Lower lobe of right lung (tissue), 2 donors: ENCODE data around the gene PCBP2. TPM values are rescaled to one million over a fixed set of nuclear protein-coding genes. Genes with fewer than 3 reads are reported as not detected.

Experiments used
- ATAC-seq, 2 donors: fragments of 200-7000 bp; cut with Tn5 transposase; one replicate each; pipeline ENCODE4 v1.9.1; 2020 to 2022; ENCODE audit warnings: mild to moderate bottlenecking in 2 of 2, moderate library complexity in 2 of 2
- DNase-seq: peaks from one replicate; pipeline ENCODE4 v3.0.0-alpha.2; 2020
- H3K27ac ChIP-seq: fragments of 200-600 bp; one replicate; pipeline ENCODE4 v1.8.0; 2022
- H3K27me3 ChIP-seq: fragments of 200-600 bp; one replicate; pipeline ENCODE4 v1.8.0; 2022; ENCODE audit warnings: low read depth
- H3K36me3 ChIP-seq: fragments of 200-600 bp; one replicate; pipeline ENCODE4 v1.8.0; 2022; ENCODE audit warnings: mild to moderate bottlenecking
- H3K4me1 ChIP-seq: fragments of 200-600 bp; one replicate; pipeline ENCODE4 v1.8.0; 2022
- H3K4me3 ChIP-seq: fragments of 200-600 bp; one replicate; pipeline ENCODE4 v1.8.0; 2022; ENCODE audit warnings: mild to moderate bottlenecking
- H3K9me3 ChIP-seq: fragments of 200-600 bp; one replicate; pipeline ENCODE4 v1.8.0; 2022
- CTCF ChIP-seq: fragments of 200-600 bp; IDR thresholded peaks from one replicate; pipeline ENCODE4 v1.8.0; 2022; ENCODE audit warnings: antibody characterized with exemption, mild to moderate bottlenecking
- intact Hi-C: fragments of 100-400 bp; cut with DNase I; formaldehyde crosslinking; loops from one replicate; pipeline ENCODE4 v1.11.0; 2022
- total RNA-seq: library from RNA; stranded (reverse); fragmentation: NEBNext Ultra II Directional; extraction: Animal tissue kit (Norgen Biotek cat#: 25700); gene quantifications from one replicate; pipeline ENCODE4 v1.2.1, GENCODE V29; 2021
- donor health status: DM: no; HTN: yes; CAD: no; lungs with severe emphysema.

PCBP2 gene
- total RNA-seq, 1 donor from 2014 or later = 767 TPM

- no peak overlapping the region for H3K27ac ChIP-seq
- ATAC-seq (no peak), DNase-seq (no peak)
- H3K9me3 ChIP-seq = no peaks in the 10 kb centered on the region
- peaks cover 14% of the 10 kb centered on the region for H3K4me1 ChIP-seq
- H3K36me3 ChIP-seq = peaks cover 80% of the 10 kb centered on the region
- H3K4me3 ChIP-seq = no peak overlapping the region
- no peak for TF ChIP-seq CTCF
- no peaks in the 10 kb centered on the region for H3K27me3 ChIP-seq
- intact Hi-C loops = no loop called here
Measured at GRCh38 chr12:53510181-53510812, 58.4 kb downstream of the PCBP2 start.

- Histone ChIP-seq H3K27ac (peak overlapping the region; percentile 51), H3K36me3 (peaks cover 89% of the 10 kb centered on the region), H3K4me1 (peaks cover 31% of the 10 kb centered on the region), H3K27me3 (no peaks in the 10 kb centered on the region), H3K4me3 (peak overlapping the region; percentile 46), H3K9me3 (no peaks in the 10 kb centered on the region)
- no peak for DNase-seq
- peak; percentile 80 to 84 for ATAC-seq
- intact Hi-C loops = no loop called here
- TF ChIP-seq CTCF = no peak
Measured at GRCh38 chr12:53513712-53514410, 62.0 kb downstream of the PCBP2 start.

DNA sequence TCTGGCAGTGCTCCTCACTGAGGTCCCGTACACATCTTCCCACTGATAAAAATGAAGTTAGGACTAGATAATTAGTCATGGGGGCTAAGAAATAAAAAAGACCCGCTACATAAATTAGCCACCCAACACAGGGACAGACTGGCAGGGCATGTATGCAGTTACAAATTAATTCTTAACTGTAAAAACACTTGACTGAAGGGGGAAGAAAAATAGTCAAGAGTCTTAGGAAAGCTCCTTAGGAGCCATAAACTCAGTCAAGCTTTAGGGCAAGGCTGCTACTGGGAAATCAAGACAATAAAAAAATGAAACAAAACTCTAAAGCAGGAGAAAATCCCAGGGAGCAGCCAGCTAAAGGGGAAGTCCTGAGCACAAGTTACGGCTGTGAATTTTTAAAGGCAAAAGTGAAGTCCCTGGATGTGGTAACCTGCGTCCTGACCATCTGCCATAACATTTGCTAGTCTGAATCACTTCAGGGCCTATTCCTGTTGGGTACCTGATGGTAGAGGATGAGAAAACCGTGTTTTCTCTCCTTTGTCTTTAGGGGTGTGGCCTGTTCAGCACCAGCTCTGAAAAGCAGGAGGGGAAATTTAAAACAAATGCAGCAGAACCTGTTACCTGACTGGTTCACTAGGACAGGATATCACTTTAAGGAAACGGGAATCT, 62.9 kb downstream of the PCBP2 start:
- peaks cover 97% of the 10 kb centered on the region for H3K36me3 ChIP-seq
- no peak for TF ChIP-seq CTCF
- intact Hi-C loops = no loop called here
- DNase-seq = no peak
- peak; percentile 51 to 73 for ATAC-seq
- no peaks in the 10 kb centered on the region for H3K27me3 ChIP-seq
- H3K27ac ChIP-seq = peak overlapping the region; percentile 51
- peaks cover 29% of the 10 kb centered on the region for H3K4me1 ChIP-seq
- H3K9me3 ChIP-seq = no peaks in the 10 kb centered on the region
- peak overlapping the region; percentile 46 for H3K4me3 ChIP-seq

- ATAC-seq = no peak
- H3K36me3 ChIP-seq = peaks cover 97% of the 10 kb centered on the region
- intact Hi-C loops = no loop called here
- H3K4me1 ChIP-seq = peaks cover 29% of the 10 kb centered on the region
- H3K4me3 ChIP-seq = peak overlapping the region; percentile 46
- no peak overlapping the region for H3K27ac ChIP-seq
- DNase-seq = no peak
- no peaks in the 10 kb centered on the region for H3K27me3 ChIP-seq
- TF ChIP-seq CTCF = no peak
- H3K9me3 ChIP-seq = no peaks in the 10 kb centered on the region
Measured at GRCh38 chr12:53515291-53515680, 63.4 kb downstream of the PCBP2 start.

DNA sequence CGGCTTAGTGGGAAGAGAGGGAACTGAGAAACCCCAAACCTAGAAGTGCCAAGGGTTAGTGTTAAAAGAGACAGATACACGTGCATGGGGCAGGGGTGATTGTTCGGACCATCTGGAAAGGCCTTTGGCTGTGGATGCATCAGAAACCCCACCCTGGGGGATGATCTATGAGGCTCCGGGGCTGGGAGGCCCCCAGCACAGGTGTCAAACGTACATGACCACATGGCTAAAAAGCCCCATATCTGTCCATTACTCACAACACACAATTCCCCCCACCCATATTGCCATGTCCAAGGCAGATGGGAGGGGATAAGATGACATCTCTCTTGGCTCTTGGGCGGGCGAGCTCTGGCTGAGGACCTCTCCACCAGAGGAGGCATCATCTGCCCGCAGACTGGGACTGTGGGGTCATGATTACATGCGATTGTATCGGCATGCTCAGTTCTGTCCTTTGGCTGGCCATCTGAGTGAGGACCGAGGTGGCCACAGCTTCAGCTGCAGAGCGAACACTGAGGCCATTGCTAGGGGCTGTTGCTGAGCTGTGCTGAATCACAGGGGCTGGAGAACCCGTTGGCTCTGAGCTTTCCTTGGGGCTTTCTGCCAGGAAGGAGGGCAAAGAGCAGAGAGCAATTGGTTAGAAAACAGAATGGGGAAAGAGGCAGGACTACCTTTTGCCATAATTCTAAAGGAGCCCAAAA, 65.0 kb downstream of the PCBP2 start:
- Histone ChIP-seq H3K4me3 (no peak overlapping the region), H3K27ac (no peak overlapping the region), H3K36me3 (peaks cover 97% of the 10 kb centered on the region), H3K27me3 (no peaks in the 10 kb centered on the region), H3K4me1 (peaks cover 29% of the 10 kb centered on the region), H3K9me3 (no peaks in the 10 kb centered on the region)
- TF ChIP-seq CTCF = no peak
- ATAC-seq = no peak
- intact Hi-C loops = no loop called here
- DNase-seq = no peak
